Nucleus accumbens (tissue), 56 donors: ENCODE data around the gene ANKDD1B.
"Not testable (repeated sequence)": the region's sequence is repeated elsewhere in the genome, so short reads cannot be mapped to it uniquely, and the experiment has no call there.

ENCODE experiments used
- DNase-seq, 56 donors: peaks; one replicate each; lab custom pipeline; 2025; lab: John Stamatoyannopoulos, UW

Gene ANKDD1B

DNA sequence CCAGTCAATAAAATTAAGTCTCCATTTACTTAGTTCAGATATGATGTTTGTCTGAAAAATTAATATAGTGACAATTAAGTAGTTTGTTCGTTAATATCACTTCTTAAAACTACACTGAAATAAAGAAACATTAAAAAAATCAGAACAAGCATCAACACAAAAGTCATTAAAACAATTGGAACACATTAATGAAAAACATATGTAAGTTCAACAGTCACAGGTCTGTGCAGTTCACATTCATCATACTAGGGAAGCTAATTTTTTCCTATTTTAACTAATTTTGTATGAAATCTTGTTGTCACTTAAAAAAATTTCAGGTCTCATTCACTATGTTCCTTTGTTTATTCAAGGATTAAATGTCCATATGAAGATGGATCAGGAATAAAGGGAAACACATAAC is 83.5 kb downstream of the ANKDD1B start:
- no peak for DNase-seq

DNA sequence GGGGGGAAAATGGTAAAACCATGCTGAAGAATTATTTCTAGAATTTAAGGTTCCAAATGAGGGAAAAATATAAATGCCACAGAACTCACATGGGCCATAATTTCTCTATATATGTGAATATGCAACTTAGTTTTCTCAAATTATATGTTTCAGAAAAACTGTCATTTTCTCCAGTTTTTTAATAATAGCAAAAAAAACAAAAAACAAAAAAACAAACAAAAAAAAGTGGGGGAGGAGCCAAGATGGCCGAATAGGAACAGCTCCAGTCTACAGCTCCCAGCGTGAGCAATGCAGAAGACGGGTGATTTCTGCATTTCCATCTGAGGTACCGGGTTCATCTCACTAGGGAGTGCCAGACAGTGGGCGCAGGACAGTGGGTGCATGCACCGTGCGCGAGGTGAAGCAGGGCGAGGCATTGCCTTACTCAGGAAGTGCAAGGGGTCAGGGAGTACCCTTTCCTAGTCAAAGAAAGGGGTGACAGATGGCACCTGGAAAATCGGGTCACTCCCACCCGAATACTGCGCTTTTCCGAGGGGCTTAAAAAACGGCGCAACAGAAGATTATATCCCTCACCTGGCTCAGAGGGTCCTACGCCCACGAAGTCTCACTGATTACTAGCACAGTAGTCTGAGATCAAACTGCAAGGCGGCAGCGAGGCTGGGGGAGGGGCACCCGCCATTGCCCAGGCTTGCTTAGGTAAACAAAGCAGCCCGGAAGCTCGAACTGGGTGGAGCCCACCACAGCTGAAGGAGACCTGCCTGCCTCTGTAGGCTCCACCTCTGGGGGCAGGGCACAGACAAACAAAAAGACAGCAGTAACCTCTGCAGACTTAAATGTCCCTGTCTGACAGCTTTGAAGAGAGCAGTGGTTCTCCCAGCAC is 84.5 kb downstream of the ANKDD1B start:
- DNase-seq = not testable (repeated sequence)

- DNase-seq = no peak
Measured at GRCh38 chr5:75701856-75702255, 90.6 kb downstream of the ANKDD1B start.

DNA sequence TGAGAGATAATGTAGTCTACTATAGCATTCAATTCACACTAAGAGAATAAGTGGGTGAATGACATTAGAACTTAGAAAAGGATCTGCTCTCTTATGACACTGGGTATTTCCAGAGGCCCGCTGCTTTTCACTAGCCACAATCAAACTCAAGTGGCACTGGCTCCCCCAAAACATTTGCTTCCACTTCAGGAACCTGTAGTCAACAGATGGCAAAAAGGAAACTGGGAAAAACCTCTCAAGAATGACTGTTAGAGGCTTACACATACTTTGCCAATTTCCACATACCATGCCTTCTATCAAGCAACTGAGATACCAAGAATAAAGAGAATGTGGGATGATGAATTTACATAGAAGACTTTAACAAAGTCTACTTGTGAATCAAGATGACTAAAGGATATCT is 94.8 kb downstream of the ANKDD1B start:
- DNase-seq = no peak

GRCh38 chr5:75706775-75707174 is 95.5 kb downstream of the ANKDD1B start:
- no peak for DNase-seq

GRCh38 chr5:75707911-75708509 is 96.8 kb downstream of the ANKDD1B start:
- no peak for DNase-seq

DNA sequence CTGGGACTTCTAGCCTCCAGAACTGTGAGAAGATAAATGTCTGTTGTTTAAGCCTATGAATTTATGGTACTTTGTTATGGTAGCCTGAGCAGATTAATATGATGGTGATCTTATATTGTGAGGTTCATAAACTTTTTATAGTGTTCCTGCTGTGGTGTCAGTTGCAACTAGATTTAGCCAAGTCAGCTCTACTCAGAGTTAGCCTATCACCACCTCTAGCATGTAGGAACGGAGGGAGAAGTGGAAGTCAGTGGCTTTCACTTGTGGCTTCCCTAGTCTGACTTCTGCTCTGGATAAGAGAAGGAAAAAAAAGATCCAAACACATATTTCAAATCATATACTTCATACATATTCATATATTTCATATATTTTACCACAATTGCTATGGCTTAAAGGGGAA is 99.4 kb downstream of the ANKDD1B start:
- DNase-seq = no peak

DNA sequence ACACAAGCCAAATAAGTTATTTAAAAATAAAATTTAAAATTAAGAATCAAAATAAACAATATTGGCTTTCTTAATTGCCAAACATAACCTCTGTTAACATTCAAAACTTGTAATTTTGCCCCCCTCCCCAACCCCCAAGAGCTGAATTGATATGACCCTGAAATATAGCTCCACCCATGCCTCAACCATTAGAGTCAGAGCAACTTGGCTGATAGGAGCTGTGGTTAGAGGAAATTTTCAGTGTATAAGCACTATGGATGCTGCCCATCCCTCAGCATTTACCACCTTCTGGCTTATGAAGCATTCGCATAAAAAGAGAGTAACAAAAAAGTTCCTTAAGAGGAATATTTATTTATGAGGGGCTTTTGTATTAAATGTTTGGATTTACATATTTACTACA is 99.9 kb downstream of the ANKDD1B start:
- no peak for DNase-seq

DNA sequence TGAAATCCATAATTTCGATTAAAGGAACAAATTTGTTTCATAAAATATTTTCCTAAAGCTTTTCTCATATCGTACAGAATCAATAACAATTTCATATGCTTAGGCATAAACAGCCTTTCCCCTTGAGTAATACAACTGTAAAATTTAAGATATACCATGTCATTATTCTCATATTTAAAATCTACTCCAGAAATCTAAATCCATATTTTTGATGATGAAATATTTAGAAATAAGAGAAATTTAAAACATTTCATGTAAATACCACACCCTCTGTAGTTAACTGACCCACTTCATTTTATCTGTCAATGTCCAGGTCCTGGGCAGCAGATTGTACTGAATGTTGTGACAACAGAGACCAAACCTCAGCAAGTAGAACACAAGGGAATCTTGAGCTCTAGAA is 100.8 kb downstream of the ANKDD1B start:
- DNase-seq = no peak

- DNase-seq = peak in 2 of 56 donors; percentile 21 to 31
Measured at GRCh38 chr5:75716715-75717081, 105.4 kb downstream of the ANKDD1B start.

GRCh38 chr5:75717082-75717922 is 106.0 kb downstream of the ANKDD1B start, which contains the start of gene POC5:
Gene POC5 (minus strand): TSS chr5:75717437. CDS start chr5:75712937, 4,500 bp downstream.
- DNase-seq = peak; percentile 31 to 97 (median 92)

- no peak for DNase-seq
Measured at GRCh38 chr5:75720882-75721281, 109.6 kb downstream of the ANKDD1B start.
